ENCODE measurements around the gene CACNA1C.

Gene CACNA1C

DNA sequence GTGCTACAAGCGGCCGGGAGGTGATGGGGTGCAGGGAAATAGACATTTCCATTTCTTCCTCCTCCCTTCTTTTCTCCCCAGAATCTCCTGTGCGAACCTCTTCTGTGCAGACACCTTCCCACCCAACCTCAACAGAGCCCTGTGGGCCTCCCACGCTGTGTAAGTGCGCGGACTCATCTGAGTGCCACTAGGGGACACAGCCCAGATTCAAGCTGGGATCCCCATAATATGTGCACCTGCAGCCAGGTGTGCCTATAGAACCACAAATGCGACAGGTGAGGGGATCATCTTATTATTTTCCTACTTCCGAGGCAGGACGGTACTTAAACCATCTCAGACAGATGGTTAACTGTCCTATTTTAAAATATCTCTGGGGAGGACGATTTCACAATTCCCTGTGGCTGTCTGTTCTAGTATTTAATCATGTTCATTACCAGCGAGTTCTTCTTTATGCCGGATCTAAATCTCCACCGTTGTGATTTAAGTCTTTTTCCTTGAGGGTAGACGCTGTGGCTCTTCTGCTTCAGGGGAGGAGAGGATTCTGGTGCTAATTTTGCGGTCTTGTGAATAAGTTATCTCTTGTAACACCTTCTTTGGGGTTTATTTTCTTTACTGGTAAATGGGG is 17.2 kb upstream of the CACNA1C start:
- DNase-seq, result no peak

DNA sequence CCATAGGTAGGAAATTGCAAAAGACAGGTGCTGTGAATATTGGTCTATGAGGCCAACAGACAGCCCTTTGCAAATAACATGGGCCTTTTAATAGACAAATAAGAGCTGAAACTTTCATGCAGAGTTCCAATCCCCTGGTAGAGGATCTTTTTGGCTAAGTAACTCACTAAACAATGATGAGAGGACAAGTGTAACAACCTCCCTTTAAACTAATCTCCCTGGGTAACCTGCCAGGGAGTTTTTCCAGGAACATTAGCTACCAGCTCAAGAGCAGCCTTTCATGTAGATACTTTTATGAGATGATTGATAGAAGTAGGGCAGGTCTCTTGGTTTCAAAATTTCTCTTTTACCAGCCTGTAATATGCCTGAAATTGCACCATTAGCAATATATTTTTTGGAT is 13.8 kb upstream of the CACNA1C start:
- no peak for DNase-seq

DNA sequence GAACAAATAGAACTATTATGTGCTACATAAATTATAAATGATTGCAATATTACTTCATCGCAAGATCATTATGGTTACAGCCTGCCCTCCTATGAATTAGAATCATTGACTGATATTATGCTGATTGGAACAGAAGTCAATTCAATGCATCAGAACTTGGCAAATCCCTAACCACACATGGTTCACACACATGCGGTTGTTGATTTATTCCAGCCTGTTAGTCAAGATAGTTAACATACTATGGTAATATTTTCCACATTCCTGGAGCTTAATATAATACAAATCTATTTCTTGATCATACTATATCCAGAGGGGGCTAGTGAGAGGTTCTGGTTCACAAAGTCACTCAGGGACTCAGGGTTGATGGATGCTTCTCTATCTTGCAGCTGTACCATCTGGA is 9.7 kb upstream of the CACNA1C start:
- DNase-seq, result no peak

DNA sequence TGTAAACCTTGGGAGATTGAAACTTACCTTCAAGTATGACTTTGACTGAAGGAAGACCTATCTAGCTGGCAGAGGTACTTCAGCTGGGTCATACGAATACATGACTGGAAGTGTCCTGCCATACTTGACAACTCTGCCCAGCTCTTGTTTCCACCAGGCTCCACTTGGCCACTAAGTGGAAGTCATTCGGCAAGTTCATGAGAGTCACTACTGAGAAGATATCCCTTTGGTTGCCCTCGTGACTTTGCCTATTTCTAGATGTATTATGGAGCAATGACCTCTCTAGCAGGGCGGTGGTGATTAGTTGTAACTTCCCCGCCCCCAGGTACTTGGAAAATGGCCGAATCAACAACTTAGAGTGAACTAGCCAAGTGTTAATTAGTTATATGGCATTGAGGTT is 8.6 kb upstream of the CACNA1C start:
- DNase-seq, result no peak

DNA sequence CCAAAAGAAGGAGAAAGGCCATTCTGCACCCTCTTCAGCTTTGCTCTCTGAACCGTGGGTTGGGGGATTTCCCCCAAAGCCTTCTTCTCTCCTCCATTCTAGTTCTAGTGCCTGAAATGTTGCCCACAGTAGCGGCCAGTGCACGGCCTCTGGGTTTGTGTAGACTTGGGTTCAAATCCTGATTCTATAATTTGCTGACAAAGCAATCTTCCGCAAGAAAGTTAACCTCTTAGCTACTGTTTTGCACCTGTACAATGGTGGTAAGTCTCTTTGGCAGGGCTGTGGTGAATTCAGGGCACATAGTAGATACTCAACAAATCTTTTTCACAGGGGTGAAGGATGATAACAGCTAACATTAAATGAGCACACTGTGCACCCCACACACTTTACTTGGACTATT is 5.8 kb upstream of the CACNA1C start:
- no peak for DNase-seq

DNA sequence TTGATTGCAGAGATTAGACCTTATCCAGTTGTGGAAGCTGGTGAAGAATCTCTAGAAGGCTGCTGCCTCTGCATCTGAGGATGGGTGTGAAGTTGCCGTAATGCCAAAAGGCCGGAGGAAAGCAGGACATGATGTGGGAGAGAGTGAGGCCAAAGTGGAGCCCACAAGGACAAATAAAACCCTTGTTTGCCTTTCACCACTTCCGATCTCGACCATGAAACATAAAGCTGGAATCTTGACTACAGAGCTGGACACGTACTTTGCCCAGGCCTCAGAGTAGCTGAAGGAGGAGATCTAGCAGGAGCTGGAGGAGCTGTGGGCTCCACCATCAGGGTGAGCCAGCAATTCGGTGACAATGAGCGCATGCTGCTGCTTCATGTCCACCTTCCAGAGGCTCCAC is 5.0 kb upstream of the CACNA1C start:
- DNase-seq, result no peak

DNA sequence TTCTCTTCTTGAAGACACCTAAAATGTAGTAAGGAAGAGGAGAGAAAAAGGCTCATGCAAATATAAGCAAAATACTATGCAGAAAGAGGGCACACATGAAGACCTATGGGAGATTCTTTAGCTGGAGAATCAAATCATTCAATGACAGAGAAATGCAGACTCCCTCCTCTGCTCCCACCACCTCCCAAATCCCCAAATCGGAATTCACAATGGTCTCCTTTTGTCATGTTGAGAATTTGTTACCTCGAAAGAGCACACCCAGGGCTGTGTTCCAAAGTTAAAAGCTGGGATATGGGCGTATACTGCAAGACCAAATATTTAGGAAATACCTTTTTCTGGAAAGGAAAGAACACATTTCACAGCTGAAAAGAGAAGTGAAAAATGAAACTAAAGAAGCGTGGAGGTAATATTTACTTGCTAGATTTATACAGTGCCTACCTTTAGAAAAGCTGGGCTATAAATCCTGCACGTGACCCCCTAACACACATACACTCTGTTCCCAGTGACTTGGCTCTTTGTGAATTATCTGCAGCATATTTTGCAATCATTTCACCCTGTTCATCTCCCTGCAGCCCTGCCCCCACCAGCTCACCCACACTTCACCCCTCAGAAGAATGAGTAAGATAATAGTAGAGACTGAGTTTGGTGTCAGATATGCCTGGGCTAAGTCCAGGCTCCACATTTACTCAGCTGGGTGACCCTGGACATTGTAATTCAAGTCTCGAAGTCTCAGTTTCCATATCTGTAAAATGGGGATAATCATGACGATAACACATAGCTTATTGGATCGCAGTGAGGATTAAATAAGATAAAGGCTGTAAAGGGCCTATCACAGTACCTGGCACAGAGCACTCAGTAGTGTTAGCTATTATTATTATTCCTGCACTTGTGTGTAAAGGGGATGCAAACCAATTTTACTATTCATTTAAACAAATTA is 2.9 kb upstream of the CACNA1C start:
- no peak for DNase-seq

DNA sequence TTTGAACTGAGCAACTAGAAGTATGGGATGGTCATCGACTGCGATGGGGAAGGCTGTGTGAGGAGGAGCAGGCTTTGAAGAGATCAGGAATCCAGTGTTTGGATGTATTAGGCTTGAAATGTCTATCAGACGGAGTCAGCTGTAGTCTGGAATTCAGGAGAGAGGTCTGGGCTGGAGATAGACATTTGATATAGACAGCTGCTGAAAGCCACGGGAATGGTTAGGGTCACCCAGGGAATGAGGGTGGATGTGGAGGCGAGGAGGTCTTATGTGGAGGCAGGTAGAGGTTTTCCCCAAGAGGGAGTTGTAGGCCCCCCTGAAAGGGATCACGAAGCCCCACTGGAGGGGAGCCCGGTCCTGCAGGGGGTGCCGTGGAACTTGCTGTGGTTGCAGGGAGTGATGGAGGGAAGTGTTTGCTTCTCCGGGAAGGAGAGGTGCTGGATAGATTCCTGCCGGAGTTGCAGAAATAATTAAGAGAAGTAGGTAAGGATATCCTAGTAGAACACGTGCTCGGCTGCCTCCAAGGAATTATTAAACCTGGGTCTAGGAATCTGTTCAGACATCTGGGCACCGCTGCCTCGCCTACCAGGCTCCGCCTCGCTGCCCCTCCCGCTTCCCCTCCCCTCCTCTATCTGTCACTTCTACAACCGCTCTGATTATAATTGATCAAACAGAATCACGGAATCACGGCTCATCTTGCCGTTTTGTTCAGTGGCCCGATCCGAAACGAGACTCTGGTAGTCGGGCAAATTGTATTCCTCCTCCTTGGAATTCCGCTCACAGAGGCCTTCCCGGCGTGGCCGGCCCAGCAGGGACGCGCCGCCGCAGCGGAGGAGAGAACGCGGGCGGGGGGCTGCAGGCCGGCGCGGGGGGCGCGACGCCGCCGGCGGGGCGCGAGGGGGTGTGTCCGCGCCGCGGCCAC is 826 bp upstream of the CACNA1C start:
- no peak for DNase-seq

DNA sequence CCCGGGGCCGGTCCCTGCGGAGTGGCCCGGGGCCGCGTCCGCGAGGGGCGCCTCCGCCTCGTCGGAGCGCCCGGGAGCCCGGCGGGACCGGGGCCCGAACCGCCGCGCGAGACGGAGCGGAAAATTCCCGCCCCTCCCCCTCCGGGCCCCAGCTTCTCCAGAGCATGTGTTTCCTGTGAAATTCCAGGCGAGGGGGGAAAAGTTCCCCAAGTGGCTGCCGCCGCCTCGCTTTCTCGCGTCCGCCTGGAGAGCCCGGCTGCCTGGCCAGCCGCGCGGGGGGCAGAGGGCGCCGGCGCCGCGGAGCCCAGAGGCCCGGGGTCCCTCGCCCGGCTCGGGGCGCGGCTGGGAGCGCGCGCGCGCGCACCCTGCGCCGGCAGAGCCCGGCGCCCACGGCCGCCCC is 904 bp downstream of the CACNA1C start:
- DNase-seq, result no peak

DNA sequence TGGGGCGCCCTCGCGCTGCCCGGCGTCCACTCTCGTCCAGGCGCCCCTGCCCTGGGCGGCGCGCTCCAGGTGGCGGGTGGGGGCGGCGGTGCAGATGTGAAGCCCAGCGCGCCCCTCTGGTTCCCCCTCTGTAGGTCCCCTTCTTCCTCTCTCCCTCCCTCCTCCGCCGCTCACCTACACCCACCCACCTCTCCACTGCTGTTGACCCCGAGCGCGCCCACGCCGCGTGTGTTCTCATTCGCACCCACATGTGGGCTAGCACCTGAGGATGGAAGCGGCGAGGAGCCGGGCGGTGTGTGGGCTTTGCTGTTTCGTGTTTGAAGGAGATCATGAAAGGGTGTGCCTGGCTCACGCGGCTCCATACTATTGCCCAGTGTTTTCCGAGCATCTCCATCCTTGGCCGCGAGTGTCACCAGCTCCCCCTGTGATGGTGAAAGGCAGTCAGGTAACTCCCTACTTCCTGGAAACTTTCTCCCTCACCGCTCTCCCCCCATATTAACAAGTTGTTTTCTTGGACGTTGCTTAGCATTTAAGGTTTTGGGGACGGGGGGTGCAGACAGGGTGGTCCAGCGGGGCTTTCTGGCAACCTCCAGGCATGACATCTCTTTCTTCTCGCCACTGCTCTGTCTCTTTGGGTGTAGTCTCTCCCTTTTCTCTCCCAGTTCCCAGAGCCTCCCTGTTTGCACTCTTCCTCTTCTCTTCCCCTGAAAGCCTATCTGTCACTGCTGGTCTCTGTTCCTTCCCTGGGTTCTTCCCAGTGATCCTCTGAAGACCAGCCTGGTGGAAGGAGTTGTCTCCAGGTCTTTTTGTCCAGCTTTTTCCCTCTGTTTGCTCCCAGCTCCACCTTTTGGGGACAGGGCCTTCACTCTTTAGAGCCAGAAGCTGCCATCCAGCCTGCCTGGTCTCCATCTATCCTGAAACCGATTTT is 1.6 kb downstream of the CACNA1C start:
- DNase-seq, result no peak

DNA sequence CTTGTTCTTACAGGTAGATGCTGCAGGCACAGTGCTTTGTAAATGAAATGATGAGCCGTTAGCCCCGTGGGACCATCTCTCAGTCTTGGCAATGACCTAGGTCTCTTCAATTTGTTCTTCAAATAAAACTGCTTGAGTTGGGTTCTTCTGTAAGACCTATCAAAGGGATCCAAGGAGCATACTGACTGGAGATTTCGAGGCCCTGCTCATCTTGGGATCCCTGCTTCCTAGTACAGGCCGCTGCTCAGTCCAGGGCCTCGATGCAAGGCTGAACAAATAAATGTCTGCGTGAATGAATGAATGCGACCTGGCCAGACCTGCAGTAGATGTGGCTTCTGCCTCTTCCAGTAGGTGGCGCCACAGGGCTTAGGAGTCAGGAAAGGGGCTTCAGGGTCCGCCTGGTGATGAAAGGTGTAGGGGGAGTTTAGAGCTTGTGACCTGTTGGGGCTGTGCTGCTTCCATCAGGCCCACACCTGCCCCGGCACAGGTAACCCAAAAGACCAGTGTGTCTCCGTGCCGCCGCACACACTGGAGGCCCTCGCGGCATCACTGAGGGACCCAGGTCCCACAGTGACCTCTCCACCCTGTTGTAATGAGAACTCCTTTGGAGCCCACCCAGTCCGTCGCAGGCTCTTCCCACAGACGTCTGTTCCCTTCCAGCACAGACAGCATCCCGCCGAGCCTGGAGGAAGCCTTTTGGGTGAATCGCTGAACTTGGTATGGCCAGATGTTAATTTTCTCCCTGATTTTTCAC is 4.4 kb downstream of the CACNA1C start:
- DNase-seq, result no peak

DNA sequence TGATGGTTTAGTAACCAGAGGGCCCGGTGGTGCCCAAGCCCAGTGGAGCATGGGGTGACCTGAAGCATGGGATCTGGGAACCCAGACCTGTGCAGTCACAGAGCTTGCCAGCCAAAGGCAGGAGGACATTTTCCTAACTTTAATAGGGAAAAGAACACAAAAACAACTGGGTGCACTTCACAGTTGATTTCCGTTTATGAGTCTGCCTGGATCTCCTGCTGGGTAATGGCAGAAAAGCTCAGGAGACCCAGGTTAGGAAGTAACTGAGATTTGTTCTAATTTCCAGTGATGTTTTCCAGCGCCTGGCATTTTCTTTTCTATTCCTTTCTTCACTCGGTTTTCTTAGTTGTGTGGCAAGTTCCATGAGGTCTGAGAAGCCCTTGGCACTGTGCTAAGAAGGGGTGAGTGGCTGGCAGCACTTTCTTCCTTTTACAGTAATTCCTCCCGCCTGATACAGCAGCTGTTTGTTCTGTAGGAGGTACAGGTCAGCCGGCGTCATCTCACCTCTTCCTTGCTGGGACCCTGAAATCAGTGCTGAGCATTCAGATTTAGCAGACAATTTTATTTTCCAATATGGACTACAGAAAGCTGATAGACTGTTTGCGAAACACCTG is 5.1 kb downstream of the CACNA1C start:
- no peak for DNase-seq

DNA sequence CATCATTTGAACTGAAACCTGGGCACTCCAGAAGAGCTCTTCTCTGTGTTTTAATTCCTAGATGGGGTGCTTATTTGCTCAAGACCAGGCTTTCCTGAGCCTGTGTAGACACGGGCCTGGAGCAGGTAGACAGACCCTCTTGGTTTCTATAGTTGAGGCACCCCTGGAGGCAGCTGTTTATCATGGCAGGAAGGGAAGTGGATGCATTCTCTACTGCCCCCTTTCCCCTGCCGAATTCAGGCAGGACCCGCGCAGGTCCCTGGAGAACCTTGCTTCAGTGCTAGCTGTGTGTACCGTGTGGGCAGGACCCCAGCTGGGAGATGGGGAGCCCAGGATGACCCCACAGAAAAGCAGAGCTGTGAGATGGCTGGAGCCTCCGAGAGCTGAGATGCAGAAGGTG is 6.0 kb downstream of the CACNA1C start:
- no peak for DNase-seq

DNA sequence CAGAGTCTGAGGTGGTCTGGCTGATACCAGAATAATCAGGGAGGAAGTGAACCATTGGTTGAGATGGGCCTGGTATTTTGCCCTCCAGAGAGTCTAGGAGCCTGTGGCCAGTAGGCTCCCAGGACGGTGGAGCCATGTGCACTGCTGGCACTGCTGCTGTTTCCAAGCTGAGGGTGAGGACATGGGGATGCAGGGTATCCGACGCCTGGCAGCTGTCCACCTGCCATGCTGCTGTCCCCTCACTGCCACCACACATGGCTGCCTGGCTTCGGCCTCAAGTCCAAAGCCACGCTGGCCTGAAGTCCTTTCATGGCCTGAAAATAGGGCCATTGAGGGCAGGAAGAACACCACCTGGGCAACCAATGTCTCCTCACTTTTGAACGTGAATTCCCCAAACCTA is 8.6 kb downstream of the CACNA1C start:
- no peak for DNase-seq

DNA sequence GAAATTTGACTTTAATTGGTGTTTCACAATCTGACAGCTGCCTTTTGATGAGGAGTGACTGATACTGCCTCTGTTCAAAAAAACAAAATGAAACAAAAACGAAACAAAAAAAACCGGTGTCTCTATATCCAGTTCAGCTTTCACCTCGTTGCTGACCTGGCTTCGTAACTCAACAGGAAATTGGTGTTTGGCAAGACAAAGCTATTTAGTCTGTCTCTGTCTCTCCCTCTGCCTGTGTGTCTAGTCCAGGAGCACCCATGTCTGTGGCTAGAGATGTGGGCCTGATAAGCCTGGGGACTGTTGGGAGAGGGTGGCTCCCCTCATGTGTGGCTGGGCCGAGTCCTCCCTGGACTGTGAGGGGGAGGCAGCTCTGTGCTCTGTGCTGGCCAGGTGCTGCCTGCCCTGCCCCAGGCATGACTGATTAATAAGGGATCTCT is 11.3 kb downstream of the CACNA1C start:
- DNase-seq, result no peak

DNA sequence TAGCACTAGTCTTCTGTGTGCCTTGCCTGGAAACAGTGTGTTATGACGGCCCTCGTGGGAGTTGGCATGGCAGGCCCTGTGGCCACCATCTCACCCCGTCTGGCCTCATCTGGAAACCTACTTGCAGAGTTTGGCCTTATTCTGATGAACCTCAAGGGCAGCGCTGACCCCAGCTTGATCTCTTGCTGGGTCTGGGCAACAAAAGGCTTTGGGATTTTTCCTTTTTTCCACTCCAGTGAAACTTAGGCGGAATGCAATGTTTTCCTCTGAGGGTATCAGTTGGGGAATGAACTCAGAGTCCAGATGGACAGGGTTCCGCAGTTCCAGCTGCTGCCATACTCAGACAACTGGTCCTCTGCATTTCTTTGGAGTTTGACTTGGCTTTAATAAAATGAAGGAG is 15.9 kb downstream of the CACNA1C start:
- DNase-seq, result no peak

DNA sequence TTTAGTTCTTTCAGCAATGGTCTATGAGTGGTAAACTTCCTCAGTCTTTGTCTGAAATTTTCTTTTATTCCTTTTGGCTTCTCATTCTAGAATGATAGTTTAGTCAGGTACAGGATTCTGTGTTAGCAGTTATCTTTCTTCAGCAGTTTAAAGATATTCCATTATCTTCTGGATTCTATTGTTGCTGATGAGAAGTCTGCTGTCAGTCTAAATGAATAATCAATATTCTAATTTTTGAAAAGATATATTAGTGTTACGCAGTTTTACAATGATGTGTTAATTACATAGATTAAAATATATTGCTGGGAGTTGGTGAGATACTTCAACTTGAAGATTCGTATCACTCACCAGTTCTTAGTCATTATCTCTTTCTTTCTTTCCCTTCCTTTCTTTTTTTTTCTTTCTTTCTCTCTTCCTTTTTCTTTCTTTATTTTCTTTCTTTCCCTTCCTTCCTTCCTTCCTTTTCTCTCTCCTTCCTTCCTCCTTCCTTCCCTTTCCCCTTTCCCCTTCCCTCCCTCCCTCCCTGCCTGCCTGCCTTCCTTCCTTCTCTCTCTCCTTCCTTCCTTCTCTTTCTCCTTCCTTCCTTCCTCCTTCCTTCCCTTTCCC is 17.8 kb downstream of the CACNA1C start:
- no peak for DNase-seq

DNA sequence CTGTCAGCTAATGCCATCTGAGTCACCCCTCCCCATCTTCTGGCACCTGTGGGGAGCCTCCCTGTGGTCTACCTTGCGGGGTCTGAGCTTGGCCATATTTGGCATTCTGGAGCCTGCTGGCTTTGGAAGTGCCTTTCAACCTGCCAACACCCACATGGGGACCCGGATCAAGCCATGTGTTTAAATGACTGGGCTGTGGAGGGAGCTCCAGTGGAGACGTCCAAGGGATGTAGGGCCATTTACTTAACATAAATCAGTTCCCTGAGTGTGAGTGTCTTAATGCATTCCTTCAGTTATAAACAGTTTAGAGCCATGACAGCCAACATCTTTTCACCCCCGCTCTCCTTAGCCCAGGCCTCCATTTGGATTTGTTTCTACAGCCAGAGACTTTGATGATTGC is 22.0 kb downstream of the CACNA1C start:
- DNase-seq, result no peak

DNA sequence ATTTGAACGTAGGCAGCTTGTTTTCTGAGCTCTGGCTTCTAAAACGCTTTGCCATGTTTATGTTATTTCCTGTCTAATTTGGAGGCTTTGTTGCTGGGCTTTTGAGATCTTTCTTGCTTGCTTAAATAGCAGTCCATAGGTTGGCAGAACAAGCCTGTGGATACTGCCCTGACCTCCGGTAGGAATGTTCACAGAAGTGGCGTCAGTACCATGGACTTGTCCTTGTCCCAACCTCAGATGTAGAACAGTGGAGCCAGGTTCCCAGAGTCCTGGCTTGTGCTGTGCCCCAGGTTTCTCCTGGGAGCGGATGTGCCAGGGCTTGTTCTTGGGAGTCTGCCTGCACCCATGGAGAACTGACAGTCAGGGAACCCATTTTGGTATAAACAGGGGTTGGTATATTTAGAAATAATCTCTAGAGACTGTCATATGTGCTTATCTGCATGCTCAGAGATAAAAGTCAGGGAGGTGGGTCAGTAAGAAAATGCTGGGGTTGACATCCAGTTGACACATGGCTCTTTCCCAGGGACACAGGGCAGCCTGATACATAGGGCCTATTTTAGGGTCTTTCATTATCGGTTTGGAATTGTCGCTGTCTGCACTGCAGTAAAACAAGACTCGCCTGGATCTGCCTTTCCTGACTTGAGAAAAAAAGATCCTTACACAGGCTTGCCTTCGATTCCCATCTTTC is 22.9 kb downstream of the CACNA1C start:
- no peak for DNase-seq

DNA sequence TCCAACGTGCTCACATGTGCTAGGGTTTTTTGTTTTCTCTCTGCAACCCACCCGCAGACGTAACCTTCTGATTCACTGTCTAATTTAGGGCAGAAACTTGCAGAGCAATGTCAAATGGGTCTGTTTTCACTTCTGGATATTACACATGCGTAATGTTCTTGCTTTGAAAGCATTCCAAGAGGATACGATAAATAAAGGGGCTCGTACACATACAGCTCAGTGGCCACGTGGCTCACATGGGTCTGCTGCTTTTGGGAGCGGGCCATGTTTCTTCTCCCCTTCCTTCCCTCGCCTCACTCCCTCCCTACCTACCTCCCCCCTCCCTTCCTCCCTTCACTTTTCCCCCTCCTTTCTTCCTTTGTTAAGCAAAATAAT is 23.4 kb downstream of the CACNA1C start:
- DNase-seq, result no peak

All from DMS153 (cell line).